ENCODE results near the gene PIP5K1C.
A peak's percentile ranks its signal among the peaks of the same experiment; 100 is the strongest.
"Not testable (repeated sequence)": the region's sequence is repeated elsewhere in the genome, so short reads cannot be mapped to it uniquely, and the experiment has no call there.

Gene PIP5K1C

GRCh38 chr19:3660493-3661219, 39.6 kb downstream of the PIP5K1C start:
- no peak for DNase-seq (ENCODE audit: low spot score)

GRCh38 chr19:3659746-3660112, 40.5 kb downstream of the PIP5K1C start:
- DNase-seq (ENCODE audit: low spot score), result no peak

GRCh38 chr19:3658870-3659745, 41.2 kb downstream of the PIP5K1C start:
- no peak for DNase-seq (ENCODE audit: low spot score)

GRCh38 chr19:3658004-3658869, 42.0 kb downstream of the PIP5K1C start:
- DNase-seq (ENCODE audit: low spot score), result no peak

- DNase-seq (ENCODE audit: low spot score), result no peak
Measured at GRCh38 chr19:3657395-3657769, 42.9 kb downstream of the PIP5K1C start.

GRCh38 chr19:3656747-3657394, 43.4 kb downstream of the PIP5K1C start:
- no peak for DNase-seq (ENCODE audit: low spot score)

- DNase-seq (ENCODE audit: low spot score), result peak; percentile 74
Measured at GRCh38 chr19:3656073-3656746, 44.1 kb downstream of the PIP5K1C start.

- peak; percentile 99 for DNase-seq (ENCODE audit: low spot score)
Measured at GRCh38 chr19:3655402-3656072, 44.7 kb downstream of the PIP5K1C start.

- no peak for DNase-seq (ENCODE audit: low spot score)
Measured at GRCh38 chr19:3653865-3654513, 46.3 kb downstream of the PIP5K1C start.

- DNase-seq (ENCODE audit: low spot score), result no peak
Measured at GRCh38 chr19:3653081-3653795, 47.0 kb downstream of the PIP5K1C start.

- DNase-seq (ENCODE audit: low spot score), result no peak
Measured at GRCh38 chr19:3652422-3652821, 47.8 kb downstream of the PIP5K1C start.

GRCh38 chr19:3651684-3652083, 48.6 kb downstream of the PIP5K1C start:
- no peak for DNase-seq (ENCODE audit: low spot score)

GRCh38 chr19:3649888-3650287, 50.4 kb downstream of the PIP5K1C start:
- DNase-seq (ENCODE audit: low spot score), result no peak

- DNase-seq (ENCODE audit: low spot score), result no peak
Measured at GRCh38 chr19:3648037-3648905, 52.0 kb downstream of the PIP5K1C start.

GRCh38 chr19:3647102-3647501, 53.2 kb downstream of the PIP5K1C start:
- DNase-seq (ENCODE audit: low spot score), result not testable (repeated sequence)

GRCh38 chr19:3646336-3647092, 53.8 kb downstream of the PIP5K1C start:
- no peak for DNase-seq (ENCODE audit: low spot score)

GRCh38 chr19:3645726-3646125, 54.5 kb downstream of the PIP5K1C start:
- DNase-seq (ENCODE audit: low spot score), result no peak

GRCh38 chr19:3645067-3645396, 55.2 kb downstream of the PIP5K1C start:
- no peak for DNase-seq (ENCODE audit: low spot score)

Measured in AG08395 (cell line).